Measurements from ENCODE around the gene SPOCK1. TPM values are rescaled to one million over a fixed set of nuclear protein-coding genes. Genes with fewer than 3 reads are reported as not detected.

SPOCK1 gene
- total and polyA plus RNA-seq, 4 donors, result 0.07 to 0.18 (median 0.17) TPM; not detected in 1

GRCh38 chr5:137441476-137441875 is 57.6 kb downstream of the SPOCK1 start:
- H3K27ac ChIP-seq (ENCODE audit: low read depth in 1 of 2, low read length in 2 of 2), result no peak overlapping the region
- no peaks in the 10 kb centered on the region for H3K9me3 ChIP-seq (ENCODE audit: control insufficient read depth in 4 of 4, low read length in 3 of 4)
- TF ChIP-seq SP1 (IDR thresholded peaks at IDR 0.05), result no peak
- TF ChIP-seq HNF4G (IDR thresholded peaks at IDR 0.05), result no peak
- H3K9ac ChIP-seq (ENCODE audit: low read depth in 1 of 2, low read length in 2 of 2), result no peak overlapping the region
- no peaks in the 10 kb centered on the region for H3K4me1 ChIP-seq (ENCODE audit: control insufficient read depth in 4 of 4, insufficient read depth in 4 of 4, low read length in 3 of 4)
- H3K4me3 ChIP-seq (ENCODE audit: low read depth in 1 of 3, low read length in 3 of 3), result no peak overlapping the region
- 86% methylated on average over 2 of the region's 2 CpGs for WGBS
- H3K36me3 ChIP-seq (ENCODE audit: control insufficient read depth in 4 of 4, insufficient read depth in 3 of 4, low read depth in 1 of 4, low read length in 3 of 4), result no peaks in the 10 kb centered on the region
- H3K27me3 ChIP-seq (ENCODE audit: control insufficient read depth in 4 of 4, insufficient read depth in 4 of 4, low read length in 3 of 4), result peaks cover 0 to 2% (median under 1%) of the 10 kb centered on the region in 4 donors
- no peak for DNase-seq (ENCODE audit: low spot score)

GRCh38 chr5:137440795-137441194 is 58.3 kb downstream of the SPOCK1 start:
- DNase-seq (ENCODE audit: low spot score), result no peak
- peaks cover 0 to 2% (median under 1%) of the 10 kb centered on the region in 4 donors for H3K27me3 ChIP-seq (ENCODE audit: control insufficient read depth in 4 of 4, insufficient read depth in 4 of 4, low read length in 3 of 4)
- H3K27ac ChIP-seq (ENCODE audit: low read depth in 1 of 2, low read length in 2 of 2), result no peak overlapping the region
- no peak overlapping the region for H3K9ac ChIP-seq (ENCODE audit: low read depth in 1 of 2, low read length in 2 of 2)
- H3K4me3 ChIP-seq (ENCODE audit: low read depth in 1 of 3, low read length in 3 of 3), result no peak overlapping the region
- H3K4me1 ChIP-seq (ENCODE audit: control insufficient read depth in 4 of 4, insufficient read depth in 4 of 4, low read length in 3 of 4), result no peaks in the 10 kb centered on the region
- H3K36me3 ChIP-seq (ENCODE audit: control insufficient read depth in 4 of 4, insufficient read depth in 3 of 4, low read depth in 1 of 4, low read length in 3 of 4), result no peaks in the 10 kb centered on the region
- TF ChIP-seq GABPA (IDR thresholded peaks at IDR 0.05 in 1 of 2, conservative IDR thresholded peaks at IDR 0.05 in 1 of 2) (no peak), SP1 (IDR thresholded peaks at IDR 0.05) (no peak), EGR1 (IDR thresholded peaks at IDR 0.05; ENCODE audit: low read depth in 2 of 2) (no peak), HNF4A (conservative IDR thresholded peaks at IDR 0.05) (no peak), RXRA (IDR thresholded peaks at IDR 0.05) (no peak), FOXA2 (IDR thresholded peaks at IDR 0.05) (no peak), NR2F2 (IDR thresholded peaks at IDR 0.05) (no peak), RAD21 (IDR thresholded peaks at IDR 0.05) (no peak)
- TF ChIP-seq, protein P1, sequence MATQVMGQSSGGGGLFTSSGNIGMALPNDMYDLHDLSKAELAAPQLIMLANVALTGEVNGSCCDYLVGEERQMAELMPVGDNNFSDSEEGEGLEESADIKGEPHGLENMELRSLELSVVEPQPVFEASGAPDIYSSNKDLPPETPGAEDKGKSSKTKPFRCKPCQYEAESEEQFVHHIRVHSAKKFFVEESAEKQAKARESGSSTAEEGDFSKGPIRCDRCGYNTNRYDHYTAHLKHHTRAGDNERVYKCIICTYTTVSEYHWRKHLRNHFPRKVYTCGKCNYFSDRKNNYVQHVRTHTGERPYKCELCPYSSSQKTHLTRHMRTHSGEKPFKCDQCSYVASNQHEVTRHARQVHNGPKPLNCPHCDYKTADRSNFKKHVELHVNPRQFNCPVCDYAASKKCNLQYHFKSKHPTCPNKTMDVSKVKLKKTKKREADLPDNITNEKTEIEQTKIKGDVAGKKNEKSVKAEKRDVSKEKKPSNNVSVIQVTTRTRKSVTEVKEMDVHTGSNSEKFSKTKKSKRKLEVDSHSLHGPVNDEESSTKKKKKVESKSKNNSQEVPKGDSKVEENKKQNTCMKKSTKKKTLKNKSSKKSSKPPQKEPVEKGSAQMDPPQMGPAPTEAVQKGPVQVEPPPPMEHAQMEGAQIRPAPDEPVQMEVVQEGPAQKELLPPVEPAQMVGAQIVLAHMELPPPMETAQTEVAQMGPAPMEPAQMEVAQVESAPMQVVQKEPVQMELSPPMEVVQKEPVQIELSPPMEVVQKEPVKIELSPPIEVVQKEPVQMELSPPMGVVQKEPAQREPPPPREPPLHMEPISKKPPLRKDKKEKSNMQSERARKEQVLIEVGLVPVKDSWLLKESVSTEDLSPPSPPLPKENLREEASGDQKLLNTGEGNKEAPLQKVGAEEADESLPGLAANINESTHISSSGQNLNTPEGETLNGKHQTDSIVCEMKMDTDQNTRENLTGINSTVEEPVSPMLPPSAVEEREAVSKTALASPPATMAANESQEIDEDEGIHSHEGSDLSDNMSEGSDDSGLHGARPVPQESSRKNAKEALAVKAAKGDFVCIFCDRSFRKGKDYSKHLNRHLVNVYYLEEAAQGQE (IDR thresholded peaks at IDR 0.05), result no peak
- TF ChIP-seq, protein P2, sequence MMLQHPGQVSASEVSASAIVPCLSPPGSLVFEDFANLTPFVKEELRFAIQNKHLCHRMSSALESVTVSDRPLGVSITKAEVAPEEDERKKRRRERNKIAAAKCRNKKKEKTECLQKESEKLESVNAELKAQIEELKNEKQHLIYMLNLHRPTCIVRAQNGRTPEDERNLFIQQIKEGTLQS (IDR thresholded peaks at IDR 0.05), result no peak
- TF ChIP-seq, protein P3, sequence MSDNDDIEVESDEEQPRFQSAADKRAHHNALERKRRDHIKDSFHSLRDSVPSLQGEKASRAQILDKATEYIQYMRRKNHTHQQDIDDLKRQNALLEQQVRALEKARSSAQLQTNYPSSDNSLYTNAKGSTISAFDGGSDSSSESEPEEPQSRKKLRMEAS (IDR thresholded peaks at IDR 0.05), result no peak
- TF ChIP-seq, protein P4, sequence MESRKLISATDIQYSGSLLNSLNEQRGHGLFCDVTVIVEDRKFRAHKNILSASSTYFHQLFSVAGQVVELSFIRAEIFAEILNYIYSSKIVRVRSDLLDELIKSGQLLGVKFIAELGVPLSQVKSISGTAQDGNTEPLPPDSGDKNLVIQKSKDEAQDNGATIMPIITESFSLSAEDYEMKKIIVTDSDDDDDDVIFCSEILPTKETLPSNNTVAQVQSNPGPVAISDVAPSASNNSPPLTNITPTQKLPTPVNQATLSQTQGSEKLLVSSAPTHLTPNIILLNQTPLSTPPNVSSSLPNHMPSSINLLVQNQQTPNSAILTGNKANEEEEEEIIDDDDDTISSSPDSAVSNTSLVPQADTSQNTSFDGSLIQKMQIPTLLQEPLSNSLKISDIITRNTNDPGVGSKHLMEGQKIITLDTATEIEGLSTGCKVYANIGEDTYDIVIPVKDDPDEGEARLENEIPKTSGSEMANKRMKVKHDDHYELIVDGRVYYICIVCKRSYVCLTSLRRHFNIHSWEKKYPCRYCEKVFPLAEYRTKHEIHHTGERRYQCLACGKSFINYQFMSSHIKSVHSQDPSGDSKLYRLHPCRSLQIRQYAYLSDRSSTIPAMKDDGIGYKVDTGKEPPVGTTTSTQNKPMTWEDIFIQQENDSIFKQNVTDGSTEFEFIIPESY (IDR thresholded peaks at IDR 0.05), result no peak
- 58% methylated on average over 3 of the region's 3 CpGs for WGBS
- H3K9me3 ChIP-seq (ENCODE audit: control insufficient read depth in 4 of 4, low read length in 3 of 4), result no peaks in the 10 kb centered on the region

GRCh38 chr5:137439645-137440044 is 59.5 kb downstream of the SPOCK1 start:
- WGBS, result 27% methylated on average over 3 of the region's 3 CpGs
- H3K9ac ChIP-seq (ENCODE audit: low read depth in 1 of 2, low read length in 2 of 2), result no peak overlapping the region
- H3K27ac ChIP-seq (ENCODE audit: low read depth in 1 of 2, low read length in 2 of 2), result no peak overlapping the region
- no peaks in the 10 kb centered on the region for H3K4me1 ChIP-seq (ENCODE audit: control insufficient read depth in 4 of 4, insufficient read depth in 4 of 4, low read length in 3 of 4)
- no peaks in the 10 kb centered on the region for H3K9me3 ChIP-seq (ENCODE audit: control insufficient read depth in 4 of 4, low read length in 3 of 4)
- no peak overlapping the region for H3K4me3 ChIP-seq (ENCODE audit: low read depth in 1 of 3, low read length in 3 of 3)
- no peaks in the 10 kb centered on the region for H3K36me3 ChIP-seq (ENCODE audit: control insufficient read depth in 4 of 4, insufficient read depth in 3 of 4, low read depth in 1 of 4, low read length in 3 of 4)
- H3K27me3 ChIP-seq (ENCODE audit: control insufficient read depth in 4 of 4, insufficient read depth in 4 of 4, low read length in 3 of 4), result peaks cover 0 to 2% (median under 1%) of the 10 kb centered on the region in 4 donors
- no peak for DNase-seq (ENCODE audit: low spot score)
- TF ChIP-seq, protein P1 (IDR thresholded peaks at IDR 0.05), result no peak
- TF ChIP-seq EGR1 (IDR thresholded peaks at IDR 0.05; ENCODE audit: low read depth in 2 of 2) (no peak), GABPA (IDR thresholded peaks at IDR 0.05 in 1 of 2, conservative IDR thresholded peaks at IDR 0.05 in 1 of 2) (no peak), RAD21 (IDR thresholded peaks at IDR 0.05) (no peak), FOXA1 (IDR thresholded peaks at IDR 0.05) (no peak), FOXA2 (IDR thresholded peaks at IDR 0.05) (no peak)
- TF ChIP-seq, protein P3 (IDR thresholded peaks at IDR 0.05), result no peak
- TF ChIP-seq, protein P4 (IDR thresholded peaks at IDR 0.05), result no peak
- TF ChIP-seq, protein P2 (IDR thresholded peaks at IDR 0.05), result no peak
